ENCODE results near the gene GJD3. TPM values are rescaled to one million over a fixed set of nuclear protein-coding genes. Genes with fewer than 3 reads are reported as not detected.

Gene GJD3
- total and polyA plus RNA-seq, 9 of the 15 experiments (the other 6 are each of a cell fraction or from before 2014, with no cell fraction given) = 0.17 to 0.38 TPM; not detected in 7

DNA sequence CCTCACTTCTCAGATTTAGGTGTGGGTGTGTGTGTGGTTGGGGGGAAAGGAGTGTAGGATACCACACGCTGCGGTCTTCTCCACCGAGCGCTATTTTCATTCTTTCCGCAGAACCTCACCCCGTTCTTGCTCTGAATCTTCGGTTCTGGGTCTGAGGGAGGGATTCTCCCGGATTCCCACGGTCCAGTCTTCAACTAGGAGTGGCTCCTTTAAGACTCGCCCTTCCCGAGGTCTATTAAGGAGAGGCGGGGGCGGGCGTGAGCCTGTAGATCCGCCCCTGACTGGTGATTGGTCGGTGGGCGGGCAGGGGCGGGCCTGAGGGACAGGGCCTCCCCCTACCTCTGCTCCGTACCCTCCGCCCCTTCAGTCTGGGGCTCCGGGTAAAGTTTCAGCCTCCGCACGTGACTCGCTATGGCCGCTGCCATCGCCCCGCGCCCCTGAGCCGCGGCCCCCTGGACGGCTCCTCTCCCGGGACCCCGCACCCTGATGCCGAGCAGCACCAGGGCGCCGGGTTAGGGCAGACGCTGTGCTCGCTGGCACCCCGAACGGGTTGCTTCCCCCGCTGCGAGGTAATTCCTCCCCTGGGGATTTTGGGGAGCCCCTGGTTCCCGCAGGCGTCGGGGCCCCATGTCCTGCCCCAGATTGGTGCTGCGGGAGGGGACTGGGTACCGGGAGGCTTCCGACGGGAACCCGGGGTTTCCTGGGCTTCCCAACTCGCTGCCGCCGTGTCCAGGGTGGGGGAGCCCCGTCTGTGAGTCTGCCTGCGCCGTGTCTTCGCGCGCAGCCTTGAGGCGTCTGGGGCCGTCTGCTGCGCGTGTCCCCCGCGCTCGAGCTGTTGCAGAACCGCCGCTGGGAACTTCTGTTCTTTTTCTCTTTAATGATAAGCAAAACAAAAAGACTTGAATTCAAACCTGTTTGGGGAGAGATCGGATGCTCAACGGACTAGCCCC lies 46.4 kb downstream of the GJD3 start (continued):
- TF ChIP-seq MBD2 (IDR thresholded peaks at IDR 0.05; ENCODE audit: borderline replicate concordance, low read depth) (peak; percentile 63; the same call in 1 of the 2 replicates), MYC (IDR thresholded peaks at IDR 0.05; ENCODE audit: low read depth, low read length) (peak; percentile 61; the same call in 1 of the 2 replicates), MYC (CRISPR knock-in tag; IDR thresholded peaks at IDR 0.05; ENCODE audit: borderline replicate concordance, low read depth) (peak; percentile 79; the same call in 1 of the 2 replicates), HMGN3 (IDR thresholded peaks at IDR 0.05; ENCODE audit: borderline replicate concordance, extremely low read depth, insufficient read length, low read depth, low read length) (peak; percentile 71), L3MBTL2 (IDR thresholded peaks at IDR 0.05) (peak; percentile 87), ZFPM2 (CRISPR knock-in tag; IDR thresholded peaks at IDR 0.05) (peak; percentile 60; the same call in 1 of the 2 replicates), PKNOX1 (IDR thresholded peaks at IDR 0.05) (peak; percentile 90), ZMIZ1 (IDR thresholded peaks at IDR 0.05; ENCODE audit: low read depth in 2 of 2, low read length in 2 of 2) (no peak), HNRNPLL (IDR thresholded peaks at IDR 0.05; ENCODE audit: low read depth, low read length, poor library complexity, severe bottlenecking) (peak; percentile 34), LCOR (CRISPR knock-in tag; IDR thresholded peaks at IDR 0.05) (no peak), JUND (IDR thresholded peaks at IDR 0.05; ENCODE audit: borderline replicate concordance, low read depth, low read length) (peak; percentile 10; the same call in 1 of the 2 replicates), JUND (tag; IDR thresholded peaks at IDR 0.05; ENCODE audit: borderline replicate concordance, low read depth, low read length) (no peak; the same call in 2 of the 3 replicates), KDM5B (IDR thresholded peaks at IDR 0.05; ENCODE audit: insufficient replicate concordance, low read depth, low read length) (peak; percentile 37), DNMT1 (IDR thresholded peaks at IDR 0.05) (no peak), TEAD4 (IDR thresholded peaks at IDR 0.05; ENCODE audit: low read length) (no peak), TEAD4 (CRISPR knock-in tag; IDR thresholded peaks at IDR 0.05; ENCODE audit: borderline replicate concordance) (no peak), HDAC1 (IDR thresholded peaks at IDR 0.05) (peak in 1 of 2 experiments; percentile 76; a peak in 2 of 4 replicates)
- TF ChIP-seq, protein P1, sequence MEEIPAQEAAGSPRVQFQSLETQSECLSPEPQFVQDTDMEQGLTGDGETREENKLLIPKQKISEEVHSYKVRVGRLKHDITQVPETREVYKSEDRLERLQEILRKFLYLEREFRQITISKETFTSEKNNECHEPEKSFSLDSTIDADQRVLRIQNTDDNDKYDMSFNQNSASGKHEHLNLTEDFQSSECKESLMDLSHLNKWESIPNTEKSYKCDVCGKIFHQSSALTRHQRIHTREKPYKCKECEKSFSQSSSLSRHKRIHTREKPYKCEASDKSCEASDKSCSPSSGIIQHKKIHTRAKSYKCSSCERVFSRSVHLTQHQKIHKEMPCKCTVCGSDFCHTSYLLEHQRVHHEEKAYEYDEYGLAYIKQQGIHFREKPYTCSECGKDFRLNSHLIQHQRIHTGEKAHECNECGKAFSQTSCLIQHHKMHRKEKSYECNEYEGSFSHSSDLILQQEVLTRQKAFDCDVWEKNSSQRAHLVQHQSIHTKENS (CRISPR knock-in tag; IDR thresholded peaks at IDR 0.05) = no peak
- TF ChIP-seq, protein P2, sequence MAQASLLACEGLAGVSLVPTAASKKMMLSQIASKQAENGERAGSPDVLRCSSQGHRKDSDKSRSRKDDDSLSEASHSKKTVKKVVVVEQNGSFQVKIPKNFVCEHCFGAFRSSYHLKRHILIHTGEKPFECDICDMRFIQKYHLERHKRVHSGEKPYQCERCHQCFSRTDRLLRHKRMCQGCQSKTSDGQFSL (CRISPR knock-in tag; IDR thresholded peaks at IDR 0.05) = 0 out of 2 replicates have a peak, but pooled peaks have one; percentile 11
- TF ChIP-seq, protein P2 (tag; IDR thresholded peaks at IDR 0.05) = no peak; a peak in 1 of 4 replicates

All from K562 (cell line).